Fibroblast of lung (primary cell): ENCODE results near the gene TM9SF4. TPM values are rescaled to one million over a fixed set of nuclear protein-coding genes. Genes with fewer than 3 reads are reported as not detected.

ENCODE experiments used
- DNase-seq, 2 donors: peaks; one replicate each; pipeline versions ENCODE4 v3.0.0 to v3.0.0-alpha.2; 2010; ENCODE audit warnings: low read depth in 2 of 2
- H2AFZ ChIP-seq: 2 replicates; pipeline ENCODE4 v1.5.1; 2012; ENCODE audit warnings: low read length, control low read depth, inconsistent platforms
- H3K27ac ChIP-seq: 2 replicates; pipeline ENCODE4 v1.5.1; 2011; ENCODE audit warnings: low read length, control low read depth; ENCODE audit not compliant: insufficient read depth
- H3K27me3 ChIP-seq: 2 replicates; pipeline ENCODE4 v1.5.1; 2011; ENCODE audit warnings: mild to moderate bottlenecking, low read length; ENCODE audit not compliant: control insufficient read depth, insufficient read depth
- H3K36me3 ChIP-seq: 2 replicates; pipeline ENCODE4 v1.5.1; 2011; ENCODE audit warnings: low read length; ENCODE audit not compliant: control insufficient read depth, insufficient read depth
- H3K4me1 ChIP-seq: 2 replicates; pipeline ENCODE4 v1.5.1; 2011; ENCODE audit warnings: low read length; ENCODE audit not compliant: control insufficient read depth, insufficient read depth; ENCODE audit errors: extremely low read depth
- H3K4me2 ChIP-seq: 2 replicates; pipeline ENCODE4 v1.5.1; 2011; ENCODE audit warnings: low read length, control low read depth; ENCODE audit not compliant: insufficient read depth; ENCODE audit errors: extremely low read depth
- H3K4me3 ChIP-seq, 4 experiments: fragments of 200-600 bp in 1 of 4; sonication (generic) in 1 of 4; replicated peaks in 1 of 4; 2 replicates each; pipeline ENCODE4 v1.5.1; 2011 to 2016; ENCODE audit warnings: low read length in 4 of 4, low read depth in 3 of 4, mild to moderate bottlenecking in 3 of 4, control low read depth in 2 of 4, inconsistent platforms in 1 of 4, mixed read lengths in 1 of 4; ENCODE audit not compliant: insufficient read depth in 1 of 4; ENCODE audit errors: control extremely low read depth in 1 of 4
- H3K79me2 ChIP-seq: 2 replicates; pipeline ENCODE4 v1.5.1; 2012; ENCODE audit warnings: mild to moderate bottlenecking, low read length, inconsistent platforms; ENCODE audit not compliant: control insufficient read depth, insufficient read depth
- H3K9ac ChIP-seq: 2 replicates; pipeline ENCODE4 v1.5.1; 2011; ENCODE audit warnings: mild to moderate bottlenecking, low read length, control low read depth; ENCODE audit not compliant: insufficient read depth
- H3K9me3 ChIP-seq: 2 replicates; pipeline ENCODE4 v1.5.1; 2012; ENCODE audit warnings: low read depth, low read length; ENCODE audit not compliant: control insufficient read depth, insufficient read depth
- H4K20me1 ChIP-seq: 2 replicates; pipeline ENCODE4 v1.5.1; 2011; ENCODE audit warnings: low read length; ENCODE audit not compliant: control insufficient read depth, insufficient read depth; ENCODE audit errors: extremely low read depth
- EZH2 ChIP-seq: IDR thresholded peaks from 2 replicates; pipeline ENCODE4 v1.5.1; 2012; ENCODE audit warnings: low read length, control low read depth, mild to moderate bottlenecking; ENCODE audit errors: missing control alignments
- polyA plus RNA-seq, 2 donors: library from polyadenylated mRNA; depleted of rRNA in 1 of 2; stranded (reverse) in 1 of 2; unstranded in 1 of 2; fragments of >200 nt; gene quantifications; 2 replicates each; pipeline ENCODE4 v1.2.1, GENCODE V29; 2011 to 2012; ENCODE audit warnings: missing spikeins in 1 of 2
- total RNA-seq: library from RNA; depleted of rRNA; stranded (reverse); fragments of >200 nt; gene quantifications from 2 replicates; pipeline ENCODE4 v1.2.1, GENCODE V29; 2014
- TF ChIP-seq, protein P1 (sequence below), 2 donors: IDR thresholded peaks in 1 of 2; conservative IDR thresholded peaks in 1 of 2; 1 replicate in 1 of 2; 2 replicates in 1 of 2; pipeline ENCODE4 v1.5.1; 2011 to 2012; ENCODE audit warnings: low read length in 2 of 2, control low read depth in 1 of 2, inconsistent platforms in 1 of 2, low read depth in 1 of 2, mild to moderate bottlenecking in 1 of 2

The TM9SF4 gene
- total and polyA plus RNA-seq, 2 donors (not counting 1 experiment from before 2014, with no cell fraction given), result 33.5 to 71.3 TPM

DNA sequence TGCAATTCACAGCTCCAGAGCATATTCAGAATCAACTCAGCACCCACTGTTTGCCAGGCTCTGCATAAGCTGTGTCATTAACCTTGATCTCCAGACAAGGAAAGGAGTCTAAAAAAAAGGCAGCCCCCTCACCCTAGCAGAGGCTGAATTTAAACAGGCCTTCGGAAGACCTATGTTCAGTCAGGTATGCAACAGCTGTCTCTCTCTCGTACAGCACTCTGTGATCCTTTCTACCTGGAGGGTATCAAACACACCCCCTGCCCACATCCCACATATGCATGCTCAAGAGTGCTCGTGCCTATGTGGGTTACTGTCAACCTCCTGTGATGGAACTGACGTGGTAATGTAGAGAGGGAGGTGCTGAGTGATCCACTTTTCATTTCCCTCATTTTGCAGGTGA is 89.5 kb downstream of the TM9SF4 start:
- H3K27ac ChIP-seq, result no peak overlapping the region
- peaks cover 28% of the 10 kb centered on the region for H3K79me2 ChIP-seq
- H3K9ac ChIP-seq, result no peak overlapping the region
- no peak overlapping the region for H2AFZ ChIP-seq
- no peak for DNase-seq
- no peaks in the 10 kb centered on the region for H3K9me3 ChIP-seq
- H3K27me3 ChIP-seq, result no peaks in the 10 kb centered on the region
- no peak overlapping the region for H3K4me2 ChIP-seq
- H3K4me3 ChIP-seq, result no peak overlapping the region
- peaks cover 9% of the 10 kb centered on the region for H3K4me1 ChIP-seq
- TF ChIP-seq, protein P1, sequence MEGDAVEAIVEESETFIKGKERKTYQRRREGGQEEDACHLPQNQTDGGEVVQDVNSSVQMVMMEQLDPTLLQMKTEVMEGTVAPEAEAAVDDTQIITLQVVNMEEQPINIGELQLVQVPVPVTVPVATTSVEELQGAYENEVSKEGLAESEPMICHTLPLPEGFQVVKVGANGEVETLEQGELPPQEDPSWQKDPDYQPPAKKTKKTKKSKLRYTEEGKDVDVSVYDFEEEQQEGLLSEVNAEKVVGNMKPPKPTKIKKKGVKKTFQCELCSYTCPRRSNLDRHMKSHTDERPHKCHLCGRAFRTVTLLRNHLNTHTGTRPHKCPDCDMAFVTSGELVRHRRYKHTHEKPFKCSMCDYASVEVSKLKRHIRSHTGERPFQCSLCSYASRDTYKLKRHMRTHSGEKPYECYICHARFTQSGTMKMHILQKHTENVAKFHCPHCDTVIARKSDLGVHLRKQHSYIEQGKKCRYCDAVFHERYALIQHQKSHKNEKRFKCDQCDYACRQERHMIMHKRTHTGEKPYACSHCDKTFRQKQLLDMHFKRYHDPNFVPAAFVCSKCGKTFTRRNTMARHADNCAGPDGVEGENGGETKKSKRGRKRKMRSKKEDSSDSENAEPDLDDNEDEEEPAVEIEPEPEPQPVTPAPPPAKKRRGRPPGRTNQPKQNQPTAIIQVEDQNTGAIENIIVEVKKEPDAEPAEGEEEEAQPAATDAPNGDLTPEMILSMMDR (conservative IDR thresholded peaks at IDR 0.05 in 1 of 2, IDR thresholded peaks at IDR 0.05 in 1 of 2; ENCODE audit: low read depth in 1 of 2, low read length in 2 of 2), result no peak
- TF ChIP-seq EZH2, result no peak
- H4K20me1 ChIP-seq, result no peaks in the 10 kb centered on the region
- H3K36me3 ChIP-seq, result peaks cover 20% of the 10 kb centered on the region

DNA sequence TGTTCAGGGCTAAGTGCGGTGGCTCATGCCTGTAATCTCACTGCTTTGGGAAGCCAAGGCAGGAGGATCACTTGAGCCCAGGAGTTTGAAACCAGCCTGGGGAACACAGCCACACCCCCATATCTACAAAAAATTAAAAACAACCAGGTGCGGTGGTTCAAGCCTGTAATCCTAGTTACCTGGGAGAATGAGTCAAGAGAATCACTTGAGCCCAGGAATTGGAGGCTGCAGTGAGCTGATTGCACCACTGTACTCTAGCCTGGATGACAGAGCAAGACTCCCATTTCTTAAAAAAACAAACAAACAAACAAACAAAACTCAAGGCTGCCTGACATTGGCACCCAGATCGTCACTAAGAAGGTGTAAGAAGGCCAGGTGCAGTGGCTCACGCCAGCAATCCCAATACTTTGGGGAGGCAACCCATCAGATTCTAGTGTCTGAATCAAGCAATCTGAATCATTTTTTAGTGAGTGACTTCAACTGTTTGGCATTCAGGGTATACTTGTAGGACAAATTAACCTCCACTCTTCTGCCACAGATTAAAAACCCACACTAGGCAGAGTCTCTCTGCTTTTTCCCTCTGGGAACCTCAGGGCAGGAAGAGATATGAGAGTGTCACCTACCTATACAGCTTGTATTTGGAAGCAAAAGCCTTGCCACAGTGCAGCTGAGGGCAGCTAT is 91.9 kb downstream of the TM9SF4 start:
- H3K4me2 ChIP-seq, result peak overlapping the region; percentile 9
- TF ChIP-seq, protein P1 (conservative IDR thresholded peaks at IDR 0.05 in 1 of 2, IDR thresholded peaks at IDR 0.05 in 1 of 2; ENCODE audit: low read depth in 1 of 2, low read length in 2 of 2), result no peak
- TF ChIP-seq EZH2, result no peak
- H4K20me1 ChIP-seq, result no peaks in the 10 kb centered on the region
- peak in 1 of 2 donors; percentile 51 for DNase-seq
- H3K27ac ChIP-seq, result no peak overlapping the region
- no peak overlapping the region for H3K9ac ChIP-seq
- H2AFZ ChIP-seq, result no peak overlapping the region
- no peaks in the 10 kb centered on the region for H3K27me3 ChIP-seq
- peaks cover 15% of the 10 kb centered on the region for H3K36me3 ChIP-seq
- peaks cover 52% of the 10 kb centered on the region for H3K79me2 ChIP-seq
- H3K9me3 ChIP-seq, result no peaks in the 10 kb centered on the region
- no peak overlapping the region for H3K4me3 ChIP-seq
- peaks cover 9% of the 10 kb centered on the region for H3K4me1 ChIP-seq

DNA sequence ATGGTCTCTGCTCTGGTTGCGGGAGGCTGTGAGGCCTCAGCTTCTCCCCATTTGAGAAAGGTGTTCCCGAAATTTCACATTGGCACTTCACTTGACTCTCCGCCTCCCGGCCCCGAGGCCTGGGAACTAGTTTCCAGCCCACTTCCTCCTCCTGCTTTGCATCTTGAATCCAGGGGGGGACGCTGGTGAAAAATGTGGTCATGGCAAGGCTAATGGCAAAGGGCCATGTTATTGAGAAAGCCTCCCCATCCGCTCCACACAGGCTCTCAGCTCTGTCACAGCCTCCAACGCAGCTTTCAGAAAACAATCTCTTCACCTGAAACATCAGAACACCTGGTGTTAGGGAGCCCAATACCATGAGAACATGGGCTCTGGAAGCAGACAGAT is 92.5 kb downstream of the TM9SF4 start:
- peaks cover 9% of the 10 kb centered on the region for H3K4me1 ChIP-seq
- no peak overlapping the region for H3K27ac ChIP-seq
- TF ChIP-seq, protein P1 (conservative IDR thresholded peaks at IDR 0.05 in 1 of 2, IDR thresholded peaks at IDR 0.05 in 1 of 2; ENCODE audit: low read depth in 1 of 2, low read length in 2 of 2), result no peak
- no peak for TF ChIP-seq EZH2
- H3K9me3 ChIP-seq, result no peaks in the 10 kb centered on the region
- no peak for DNase-seq
- H3K36me3 ChIP-seq, result peaks cover 15% of the 10 kb centered on the region
- H3K4me3 ChIP-seq, result no peak overlapping the region
- H3K27me3 ChIP-seq, result no peaks in the 10 kb centered on the region
- no peak overlapping the region for H3K9ac ChIP-seq
- no peak overlapping the region for H2AFZ ChIP-seq
- H3K4me2 ChIP-seq, result peak overlapping the region; percentile 9
- no peaks in the 10 kb centered on the region for H4K20me1 ChIP-seq
- peaks cover 57% of the 10 kb centered on the region for H3K79me2 ChIP-seq
